Measurements from ENCODE around the gene CATSPERE.

Gene CATSPERE

DNA sequence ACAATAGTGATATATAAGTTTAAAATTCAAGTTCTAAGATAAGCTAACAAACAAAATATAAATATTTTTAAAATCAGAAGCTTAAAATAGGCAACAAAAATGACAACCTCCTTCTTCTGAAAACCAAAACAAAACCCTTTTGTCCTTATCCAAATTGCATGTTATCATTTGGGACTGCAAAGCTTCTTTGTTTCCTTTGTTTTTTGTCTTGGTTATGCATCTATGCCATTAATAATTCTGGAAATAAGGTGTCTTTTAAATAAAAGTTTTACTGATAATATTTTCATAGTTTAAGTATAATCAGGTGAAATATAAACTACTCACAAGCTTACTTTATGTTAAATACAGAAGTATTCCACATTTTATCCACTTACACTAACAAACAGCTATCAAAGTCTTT, 29.9 kb upstream of the CATSPERE start:
- no peak for ATAC-seq
- no peak for TF ChIP-seq ZC3H10 (CRISPR knock-in tag; IDR thresholded peaks at IDR 0.05)
- TF ChIP-seq, protein P1, sequence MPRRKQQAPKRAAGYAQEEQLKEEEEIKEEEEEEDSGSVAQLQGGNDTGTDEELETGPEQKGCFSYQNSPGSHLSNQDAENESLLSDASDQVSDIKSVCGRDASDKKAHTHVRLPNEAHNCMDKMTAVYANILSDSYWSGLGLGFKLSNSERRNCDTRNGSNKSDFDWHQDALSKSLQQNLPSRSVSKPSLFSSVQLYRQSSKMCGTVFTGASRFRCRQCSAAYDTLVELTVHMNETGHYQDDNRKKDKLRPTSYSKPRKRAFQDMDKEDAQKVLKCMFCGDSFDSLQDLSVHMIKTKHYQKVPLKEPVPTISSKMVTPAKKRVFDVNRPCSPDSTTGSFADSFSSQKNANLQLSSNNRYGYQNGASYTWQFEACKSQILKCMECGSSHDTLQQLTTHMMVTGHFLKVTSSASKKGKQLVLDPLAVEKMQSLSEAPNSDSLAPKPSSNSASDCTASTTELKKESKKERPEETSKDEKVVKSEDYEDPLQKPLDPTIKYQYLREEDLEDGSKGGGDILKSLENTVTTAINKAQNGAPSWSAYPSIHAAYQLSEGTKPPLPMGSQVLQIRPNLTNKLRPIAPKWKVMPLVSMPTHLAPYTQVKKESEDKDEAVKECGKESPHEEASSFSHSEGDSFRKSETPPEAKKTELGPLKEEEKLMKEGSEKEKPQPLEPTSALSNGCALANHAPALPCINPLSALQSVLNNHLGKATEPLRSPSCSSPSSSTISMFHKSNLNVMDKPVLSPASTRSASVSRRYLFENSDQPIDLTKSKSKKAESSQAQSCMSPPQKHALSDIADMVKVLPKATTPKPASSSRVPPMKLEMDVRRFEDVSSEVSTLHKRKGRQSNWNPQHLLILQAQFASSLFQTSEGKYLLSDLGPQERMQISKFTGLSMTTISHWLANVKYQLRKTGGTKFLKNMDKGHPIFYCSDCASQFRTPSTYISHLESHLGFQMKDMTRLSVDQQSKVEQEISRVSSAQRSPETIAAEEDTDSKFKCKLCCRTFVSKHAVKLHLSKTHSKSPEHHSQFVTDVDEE (CRISPR knock-in tag; IDR thresholded peaks at IDR 0.05): no peak
- TF ChIP-seq, protein P2, sequence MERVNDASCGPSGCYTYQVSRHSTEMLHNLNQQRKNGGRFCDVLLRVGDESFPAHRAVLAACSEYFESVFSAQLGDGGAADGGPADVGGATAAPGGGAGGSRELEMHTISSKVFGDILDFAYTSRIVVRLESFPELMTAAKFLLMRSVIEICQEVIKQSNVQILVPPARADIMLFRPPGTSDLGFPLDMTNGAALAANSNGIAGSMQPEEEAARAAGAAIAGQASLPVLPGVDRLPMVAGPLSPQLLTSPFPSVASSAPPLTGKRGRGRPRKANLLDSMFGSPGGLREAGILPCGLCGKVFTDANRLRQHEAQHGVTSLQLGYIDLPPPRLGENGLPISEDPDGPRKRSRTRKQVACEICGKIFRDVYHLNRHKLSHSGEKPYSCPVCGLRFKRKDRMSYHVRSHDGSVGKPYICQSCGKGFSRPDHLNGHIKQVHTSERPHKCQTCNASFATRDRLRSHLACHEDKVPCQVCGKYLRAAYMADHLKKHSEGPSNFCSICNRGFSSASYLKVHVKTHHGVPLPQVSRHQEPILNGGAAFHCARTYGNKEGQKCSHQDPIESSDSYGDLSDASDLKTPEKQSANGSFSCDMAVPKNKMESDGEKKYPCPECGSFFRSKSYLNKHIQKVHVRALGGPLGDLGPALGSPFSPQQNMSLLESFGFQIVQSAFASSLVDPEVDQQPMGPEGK (CRISPR knock-in tag; IDR thresholded peaks at IDR 0.05; ENCODE audit: borderline replicate concordance): no peak
- no peak for TF ChIP-seq BACH2 (CRISPR knock-in tag; IDR thresholded peaks at IDR 0.05; ENCODE audit: borderline replicate concordance)
- no peak for TF ChIP-seq ZNF70 (CRISPR knock-in tag; IDR thresholded peaks at IDR 0.05)
- TF ChIP-seq TOX (CRISPR knock-in tag; IDR thresholded peaks at IDR 0.05; ENCODE audit: borderline replicate concordance): no peak
- TF ChIP-seq ZNF8 (CRISPR knock-in tag; IDR thresholded peaks at IDR 0.05): no peak
- TF ChIP-seq SNAI2 (CRISPR knock-in tag; IDR thresholded peaks at IDR 0.05): no peak
- TF ChIP-seq, protein P3, sequence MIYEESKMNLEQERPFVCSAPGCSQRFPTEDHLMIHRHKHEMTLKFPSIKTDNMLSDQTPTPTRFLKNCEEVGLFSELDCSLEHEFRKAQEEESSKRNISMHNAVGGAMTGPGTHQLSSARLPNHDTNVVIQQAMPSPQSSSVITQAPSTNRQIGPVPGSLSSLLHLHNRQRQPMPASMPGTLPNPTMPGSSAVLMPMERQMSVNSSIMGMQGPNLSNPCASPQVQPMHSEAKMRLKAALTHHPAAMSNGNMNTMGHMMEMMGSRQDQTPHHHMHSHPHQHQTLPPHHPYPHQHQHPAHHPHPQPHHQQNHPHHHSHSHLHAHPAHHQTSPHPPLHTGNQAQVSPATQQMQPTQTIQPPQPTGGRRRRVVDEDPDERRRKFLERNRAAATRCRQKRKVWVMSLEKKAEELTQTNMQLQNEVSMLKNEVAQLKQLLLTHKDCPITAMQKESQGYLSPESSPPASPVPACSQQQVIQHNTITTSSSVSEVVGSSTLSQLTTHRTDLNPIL (CRISPR knock-in tag; IDR thresholded peaks at IDR 0.05; ENCODE audit: low read depth): no peak
- no peak for TF ChIP-seq ZNF565 (CRISPR knock-in tag; conservative IDR thresholded peaks at IDR 0.05; ENCODE audit: low read depth)
- no peak for TF ChIP-seq CSDC2 (CRISPR knock-in tag; IDR thresholded peaks at IDR 0.05)
- no peak for TF ChIP-seq GLIS3 (CRISPR knock-in tag; IDR thresholded peaks at IDR 0.05)

DNA sequence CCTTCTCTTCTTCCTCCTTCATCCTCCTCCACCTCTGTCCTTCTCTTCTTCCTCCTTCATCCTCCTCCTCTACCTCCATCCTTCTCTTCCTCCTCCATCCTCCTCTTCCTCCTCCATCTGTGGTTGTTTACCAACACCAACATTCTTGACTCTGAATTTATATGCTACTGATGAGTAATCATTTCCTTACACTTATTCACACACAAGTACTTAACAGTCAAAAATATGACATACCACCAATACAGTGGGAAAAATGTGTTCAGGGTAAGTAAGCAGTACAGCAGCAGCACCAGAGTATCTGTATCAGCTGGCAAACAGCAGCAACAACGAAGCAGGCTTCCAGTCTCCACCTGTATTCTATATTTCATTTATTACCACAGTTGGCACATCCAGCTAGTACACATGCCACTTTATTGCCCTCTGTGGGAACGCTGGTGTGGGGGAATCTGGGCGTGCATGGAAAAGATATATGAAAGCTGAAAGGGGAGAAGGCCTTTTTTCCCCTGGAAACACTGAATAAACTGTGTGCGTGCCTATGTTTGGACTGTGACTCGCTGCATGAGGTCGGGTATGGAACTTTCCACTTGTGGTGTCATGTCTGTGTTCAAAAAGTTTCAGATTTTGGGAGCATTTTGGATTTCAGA, 25.4 kb upstream of the CATSPERE start:
- TF ChIP-seq ZNF70 (CRISPR knock-in tag; IDR thresholded peaks at IDR 0.05): no peak
- TF ChIP-seq TCF4 (CRISPR knock-in tag; IDR thresholded peaks at IDR 0.05; ENCODE audit: borderline replicate concordance): no peak
- TF ChIP-seq ZNF8 (CRISPR knock-in tag; IDR thresholded peaks at IDR 0.05): no peak
- no peak for TF ChIP-seq ESRRG (CRISPR knock-in tag; IDR thresholded peaks at IDR 0.05)
- TF ChIP-seq ISL1 (CRISPR knock-in tag; IDR thresholded peaks at IDR 0.05): no peak
- no peak for TF ChIP-seq ZFP3 (CRISPR knock-in tag; IDR thresholded peaks at IDR 0.05)
- TF ChIP-seq ZC3H10 (CRISPR knock-in tag; IDR thresholded peaks at IDR 0.05): no peak
- TF ChIP-seq ZNF565 (CRISPR knock-in tag; conservative IDR thresholded peaks at IDR 0.05; ENCODE audit: low read depth): no peak
- no peak for TF ChIP-seq TOX (CRISPR knock-in tag; IDR thresholded peaks at IDR 0.05; ENCODE audit: borderline replicate concordance)
- TF ChIP-seq SNAI2 (CRISPR knock-in tag; IDR thresholded peaks at IDR 0.05): no peak
- TF ChIP-seq, protein P4, sequence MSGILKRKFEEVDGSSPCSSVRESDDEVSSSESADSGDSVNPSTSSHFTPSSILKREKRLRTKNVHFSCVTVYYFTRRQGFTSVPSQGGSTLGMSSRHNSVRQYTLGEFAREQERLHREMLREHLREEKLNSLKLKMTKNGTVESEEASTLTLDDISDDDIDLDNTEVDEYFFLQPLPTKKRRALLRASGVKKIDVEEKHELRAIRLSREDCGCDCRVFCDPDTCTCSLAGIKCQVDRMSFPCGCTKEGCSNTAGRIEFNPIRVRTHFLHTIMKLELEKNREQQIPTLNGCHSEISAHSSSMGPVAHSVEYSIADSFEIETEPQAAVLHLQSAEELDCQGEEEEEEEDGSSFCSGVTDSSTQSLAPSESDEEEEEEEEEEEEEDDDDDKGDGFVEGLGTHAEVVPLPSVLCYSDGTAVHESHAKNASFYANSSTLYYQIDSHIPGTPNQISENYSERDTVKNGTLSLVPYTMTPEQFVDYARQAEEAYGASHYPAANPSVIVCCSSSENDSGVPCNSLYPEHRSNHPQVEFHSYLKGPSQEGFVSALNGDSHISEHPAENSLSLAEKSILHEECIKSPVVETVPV (CRISPR knock-in tag; IDR thresholded peaks at IDR 0.05): no peak
- TF ChIP-seq GLIS3 (CRISPR knock-in tag; IDR thresholded peaks at IDR 0.05): no peak
- TF ChIP-seq BACH2 (CRISPR knock-in tag; IDR thresholded peaks at IDR 0.05; ENCODE audit: borderline replicate concordance): no peak
- TF ChIP-seq, protein P1 (CRISPR knock-in tag; IDR thresholded peaks at IDR 0.05): no peak
- TF ChIP-seq, protein P5, sequence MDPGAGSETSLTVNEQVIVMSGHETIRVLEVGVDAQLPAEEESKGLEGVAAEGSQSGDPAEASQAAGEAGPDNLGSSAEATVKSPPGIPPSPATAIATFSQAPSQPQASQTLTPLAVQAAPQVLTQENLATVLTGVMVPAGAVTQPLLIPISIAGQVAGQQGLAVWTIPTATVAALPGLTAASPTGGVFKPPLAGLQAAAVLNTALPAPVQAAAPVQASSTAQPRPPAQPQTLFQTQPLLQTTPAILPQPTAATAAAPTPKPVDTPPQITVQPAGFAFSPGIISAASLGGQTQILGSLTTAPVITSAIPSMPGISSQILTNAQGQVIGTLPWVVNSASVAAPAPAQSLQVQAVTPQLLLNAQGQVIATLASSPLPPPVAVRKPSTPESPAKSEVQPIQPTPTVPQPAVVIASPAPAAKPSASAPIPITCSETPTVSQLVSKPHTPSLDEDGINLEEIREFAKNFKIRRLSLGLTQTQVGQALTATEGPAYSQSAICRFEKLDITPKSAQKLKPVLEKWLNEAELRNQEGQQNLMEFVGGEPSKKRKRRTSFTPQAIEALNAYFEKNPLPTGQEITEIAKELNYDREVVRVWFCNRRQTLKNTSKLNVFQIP (CRISPR knock-in tag; IDR thresholded peaks at IDR 0.05; ENCODE audit: borderline replicate concordance, low read depth): no peak
- ATAC-seq: peak; percentile 60

All from SK-N-SH treated with all-trans-retinoic acid at 6 μM for 48 hours (cell line).